Common myeloid progenitor, CD34-positive (primary cell): ENCODE measurements around the gene TRNT1.

Experiments used
- CTCF ChIA-PET: fragments of 350-600 bp; sonication (Branson Sonifier 250); formaldehyde crosslinking; loops from one replicate; lab custom pipeline; 2021; ENCODE audit warnings: antibody characterized with exemption; lab: Charles Lee
- POLR2A ChIA-PET: fragments of 350-600 bp; sonication (Branson Sonifier 250); formaldehyde crosslinking; loops from one replicate; lab custom pipeline; 2021; ENCODE audit warnings: antibody characterized with exemption; lab: Charles Lee
- DNase-seq, 3 donors: peaks; one replicate each; pipeline versions ENCODE4 v3.0.0 to v3.0.0-alpha.2; 2013
- H3K27ac ChIP-seq, 2 experiments: 1 replicate in 1 of 2; 2 replicates in 1 of 2; pipeline ENCODE4 v1.7.0; 2013; ENCODE audit warnings: inconsistent platforms in 2 of 2, low read length in 2 of 2, mild to moderate bottlenecking in 2 of 2, low read depth in 1 of 2, moderate library complexity in 1 of 2; ENCODE audit not compliant: severe bottlenecking in 2 of 2, insufficient read depth in 1 of 2, poor library complexity in 1 of 2
- H3K27me3 ChIP-seq, 5 experiments: replicated peaks in 2 of 5; 1 replicate in 3 of 5; 2 replicates in 2 of 5; pipeline versions ENCODE4 v1.6.1 to v1.7.0; 2013; ENCODE audit warnings: low read length in 4 of 5, mild to moderate bottlenecking in 2 of 5, moderate library complexity in 2 of 5, inconsistent platforms in 1 of 5; ENCODE audit not compliant: insufficient read depth in 5 of 5, control insufficient read depth in 4 of 5
- H3K36me3 ChIP-seq, 4 experiments: 1 replicate in 2 of 4; 2 replicates in 2 of 4; pipeline versions ENCODE4 v1.6.1 to v1.7.0; 2013; ENCODE audit warnings: low read length in 3 of 4, control low read depth in 1 of 4, mild to moderate bottlenecking in 1 of 4; ENCODE audit not compliant: control insufficient read depth in 4 of 4, insufficient read depth in 4 of 4
- H3K4me1 ChIP-seq, 4 experiments: 1 replicate in 3 of 4; 2 replicates in 1 of 4; pipeline versions ENCODE4 v1.6.1 to v1.7.1; 2013; ENCODE audit warnings: low read length in 3 of 4, mild to moderate bottlenecking in 3 of 4, control low read depth in 1 of 4, inconsistent platforms in 1 of 4, moderate library complexity in 1 of 4; ENCODE audit not compliant: control insufficient read depth in 4 of 4, insufficient read depth in 4 of 4; ENCODE audit errors: control extremely low read depth in 1 of 4
- H3K4me3 ChIP-seq, 7 experiments: 1 replicate in 4 of 7; 2 replicates in 3 of 7; pipeline versions ENCODE4 v1.5.1 to v1.7.0; 2013; ENCODE audit warnings: mild to moderate bottlenecking in 7 of 7, low read length in 6 of 7, moderate library complexity in 6 of 7, inconsistent platforms in 2 of 7, low read depth in 2 of 7, control low read depth in 1 of 7; ENCODE audit not compliant: insufficient read depth in 4 of 7, control insufficient read depth in 1 of 7; ENCODE audit errors: extremely low read depth in 1 of 7
- H3K9me3 ChIP-seq, 5 experiments: 1 replicate in 4 of 5; 2 replicates in 1 of 5; pipeline versions ENCODE4 v1.6.1 to v1.7.1; 2013; ENCODE audit warnings: low read length in 4 of 5, mild to moderate bottlenecking in 2 of 5, inconsistent platforms in 1 of 5, low read depth in 1 of 5, moderate library complexity in 1 of 5; ENCODE audit not compliant: control insufficient read depth in 4 of 5, insufficient read depth in 2 of 5; ENCODE audit errors: control extremely low read depth in 1 of 5
- WGBS: methylation state at CpG from one replicate; pipeline ENCODE4 v1.1.5; 2013; ENCODE audit not compliant: insufficient coverage; 5-methylcytosine and 5-hydroxymethylcytosine counted together

Gene TRNT1

GRCh38 chr3:3154879-3155610 is 28.3 kb downstream of the TRNT1 start:
- 97% methylated on average over 2 of the region's 5 CpGs for WGBS
- Histone ChIP-seq H3K4me1 (peaks cover 0 to 2% (median 1%) of the 10 kb centered on the region in 4 experiments), H3K27ac (no peak overlapping the region), H3K27me3 (no peaks in the 10 kb centered on the region), H3K36me3 (peaks cover 10 to 89% (median 53%) of the 10 kb centered on the region in 4 experiments), H3K4me3 (no peak overlapping the region), H3K9me3 (no peaks in the 10 kb centered on the region)
- ChIA-PET CTCF (interaction anchor here (1.5 to 1.6 kb wide), 2 partner anchors 17 to 21 kb away, joined by 4 to 10 read pairs; no protein-coding TSS in a partner anchor), POLR2A (interaction anchor here (0.6 kb wide), 1 partner anchor 106 kb away, joined by 3 read pairs; no protein-coding TSS in a partner anchor)
- no peak for DNase-seq

- Histone ChIP-seq H3K4me3 (no peak overlapping the region), H3K27ac (no peak overlapping the region), H3K9me3 (no peaks in the 10 kb centered on the region), H3K27me3 (no peaks in the 10 kb centered on the region), H3K36me3 (peaks cover 21 to 89% (median 51%) of the 10 kb centered on the region in 4 experiments), H3K4me1 (peaks cover 0 to 2% (median 1%) of the 10 kb centered on the region in 4 experiments)
- WGBS = 100% methylated on average over 7 of the region's 8 CpGs
- DNase-seq = no peak
- ChIA-PET CTCF (interaction anchor here (1.1 to 4.3 kb wide), 2 partner anchors 11 to 15 kb away, joined by 3 to 33 read pairs; no protein-coding TSS in a partner anchor), POLR2A (no interaction called here)
These were observed 30.7 kb downstream of the TRNT1 start for GRCh38 chr3:3157484-3157883.

- peak overlapping the region in 1 of 2 experiments; percentile 16 for H3K27ac ChIP-seq
- DNase-seq = no peak
- peaks cover 39 to 90% (median 68%) of the 10 kb centered on the region in 4 experiments for H3K36me3 ChIP-seq
- H3K27me3 ChIP-seq = no peaks in the 10 kb centered on the region
- POLR2A ChIA-PET = no interaction called here
- H3K4me3 ChIP-seq = no peak overlapping the region
- WGBS = 100% methylated on average over 1 of the region's 2 CpGs
- peaks cover 2 to 20% (median 4%) of the 10 kb centered on the region in 5 experiments for H3K9me3 ChIP-seq
- CTCF ChIA-PET = interaction anchor here (0.9 to 4.3 kb wide), 4 partner anchors 11 to 28 kb away, joined by 3 to 33 read pairs (median 3); no protein-coding TSS in a partner anchor
- H3K4me1 ChIP-seq = peaks cover 0 to 2% (median 1%) of the 10 kb centered on the region in 4 experiments
These were observed 34.1 kb downstream of the TRNT1 start for GRCh38 chr3:3160826-3161225.

- POLR2A ChIA-PET = no interaction called here
- H3K9me3 ChIP-seq = peaks cover 2 to 21% (median 6%) of the 10 kb centered on the region in 5 experiments
- H3K27me3 ChIP-seq = no peaks in the 10 kb centered on the region
- no peak for DNase-seq
- H3K4me1 ChIP-seq = no peaks in the 10 kb centered on the region
- WGBS = 92% methylated on average over 2 of the region's 3 CpGs
- peaks cover 45 to 96% (median 71%) of the 10 kb centered on the region in 4 experiments for H3K36me3 ChIP-seq
- no peak overlapping the region for H3K27ac ChIP-seq
- no peak overlapping the region for H3K4me3 ChIP-seq
- CTCF ChIA-PET = no interaction called here
These were observed 38.5 kb downstream of the TRNT1 start for GRCh38 chr3:3165241-3165640.

- H3K9me3 ChIP-seq = peaks cover 2 to 21% (median 6%) of the 10 kb centered on the region in 5 experiments
- H3K4me1 ChIP-seq = peaks cover 0 to 4% (median 1%) of the 10 kb centered on the region in 4 experiments
- no peak overlapping the region for H3K4me3 ChIP-seq
- H3K27ac ChIP-seq = no peak overlapping the region
- H3K36me3 ChIP-seq = peaks cover 43 to 96% (median 69%) of the 10 kb centered on the region in 4 experiments
- ChIA-PET CTCF (no interaction called here), POLR2A (no interaction called here)
- no peaks in the 10 kb centered on the region for H3K27me3 ChIP-seq
- no peak for DNase-seq
- 100% methylated on average over 2 of the region's 3 CpGs for WGBS
These were observed 38.9 kb downstream of the TRNT1 start for GRCh38 chr3:3165650-3166049.

- H3K4me3 ChIP-seq = no peak overlapping the region
- ChIA-PET CTCF (interaction anchor here (1.0 to 6.0 kb wide), 8 partner anchors 8 to 407 kb away, joined by 3 to 33 read pairs (median 4); no protein-coding TSS in a partner anchor), POLR2A (no interaction called here)
- peak; percentile 65 to 76 (median 72) for DNase-seq
- H3K27me3 ChIP-seq = no peaks in the 10 kb centered on the region
- H3K36me3 ChIP-seq = peaks cover 16 to 65% (median 43%) of the 10 kb centered on the region in 4 experiments
- 70% methylated on average over 4 of the region's 5 CpGs for WGBS
- peaks cover 27 to 52% (median 44%) of the 10 kb centered on the region in 4 experiments for H3K4me1 ChIP-seq
- peak overlapping the region in 1 of 2 experiments; percentile 88 for H3K27ac ChIP-seq
- peaks cover 0 to 1% (median 0%) of the 10 kb centered on the region in 5 experiments for H3K9me3 ChIP-seq
These were observed 44.3 kb downstream of the TRNT1 start for GRCh38 chr3:3170998-3171397.
